PFSK-1 (cell line): Measurements from ENCODE around the gene BACE2.

Experiments used
- FOXP2 ChIP-seq: optimal IDR thresholded peaks from 2 replicates; pipeline ENCODE3; 2011; ENCODE audit warnings: borderline replicate concordance, control low read depth, inconsistent platforms; ENCODE audit not compliant: insufficient read depth; ENCODE audit errors: extremely low read length, extremely low read depth
- POLR2AphosphoS5 ChIP-seq: IDR thresholded peaks from 2 replicates; pipeline ENCODE4 v1.6.1; 2012; ENCODE audit warnings: low read depth, mild to moderate bottlenecking, control low read depth, low read length, moderate library complexity
- SIN3A ChIP-seq: IDR thresholded peaks from 2 replicates; pipeline ENCODE4 v1.6.1; 2012; ENCODE audit warnings: mild to moderate bottlenecking, low read length, moderate library complexity, borderline replicate concordance; ENCODE audit not compliant: insufficient read depth
- TAF1 ChIP-seq: IDR thresholded peaks from 2 replicates; pipeline ENCODE4 v1.6.1; 2012; ENCODE audit warnings: low read length, control low read depth, borderline replicate concordance; ENCODE audit not compliant: insufficient read depth
- TF ChIP-seq, protein P1 (sequence below), 2 experiments: IDR thresholded peaks; 2 replicates each; pipeline versions ENCODE4 v1.6.1 to v1.8.0; 2011 to 2012; ENCODE audit warnings: low read depth in 2 of 2, low read length in 2 of 2, control low read depth in 1 of 2, inconsistent platforms in 1 of 2, mild to moderate bottlenecking in 1 of 2, moderate library complexity in 1 of 2; ENCODE audit not compliant: insufficient read depth in 1 of 2

Gene BACE2

DNA sequence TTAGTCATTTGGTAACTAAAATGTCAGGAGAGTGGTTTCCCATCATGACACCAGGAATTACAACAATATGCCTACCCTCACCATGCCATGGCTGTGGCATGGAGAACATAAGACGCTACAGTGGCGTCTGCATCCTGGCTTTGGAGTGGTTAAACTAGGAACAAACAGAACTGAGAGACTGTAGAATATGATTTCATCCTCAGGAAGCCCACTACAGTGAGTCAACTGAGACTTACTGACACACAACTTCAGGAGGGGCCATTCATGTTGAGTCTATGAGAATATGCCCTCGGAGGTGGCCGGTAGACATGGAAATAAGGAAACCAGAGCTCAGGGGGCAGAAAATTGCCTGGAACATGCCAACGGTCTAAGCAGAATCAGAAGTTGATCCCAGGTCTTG is 5.9 kb upstream of the BACE2 start:
- TF ChIP-seq, protein P1, sequence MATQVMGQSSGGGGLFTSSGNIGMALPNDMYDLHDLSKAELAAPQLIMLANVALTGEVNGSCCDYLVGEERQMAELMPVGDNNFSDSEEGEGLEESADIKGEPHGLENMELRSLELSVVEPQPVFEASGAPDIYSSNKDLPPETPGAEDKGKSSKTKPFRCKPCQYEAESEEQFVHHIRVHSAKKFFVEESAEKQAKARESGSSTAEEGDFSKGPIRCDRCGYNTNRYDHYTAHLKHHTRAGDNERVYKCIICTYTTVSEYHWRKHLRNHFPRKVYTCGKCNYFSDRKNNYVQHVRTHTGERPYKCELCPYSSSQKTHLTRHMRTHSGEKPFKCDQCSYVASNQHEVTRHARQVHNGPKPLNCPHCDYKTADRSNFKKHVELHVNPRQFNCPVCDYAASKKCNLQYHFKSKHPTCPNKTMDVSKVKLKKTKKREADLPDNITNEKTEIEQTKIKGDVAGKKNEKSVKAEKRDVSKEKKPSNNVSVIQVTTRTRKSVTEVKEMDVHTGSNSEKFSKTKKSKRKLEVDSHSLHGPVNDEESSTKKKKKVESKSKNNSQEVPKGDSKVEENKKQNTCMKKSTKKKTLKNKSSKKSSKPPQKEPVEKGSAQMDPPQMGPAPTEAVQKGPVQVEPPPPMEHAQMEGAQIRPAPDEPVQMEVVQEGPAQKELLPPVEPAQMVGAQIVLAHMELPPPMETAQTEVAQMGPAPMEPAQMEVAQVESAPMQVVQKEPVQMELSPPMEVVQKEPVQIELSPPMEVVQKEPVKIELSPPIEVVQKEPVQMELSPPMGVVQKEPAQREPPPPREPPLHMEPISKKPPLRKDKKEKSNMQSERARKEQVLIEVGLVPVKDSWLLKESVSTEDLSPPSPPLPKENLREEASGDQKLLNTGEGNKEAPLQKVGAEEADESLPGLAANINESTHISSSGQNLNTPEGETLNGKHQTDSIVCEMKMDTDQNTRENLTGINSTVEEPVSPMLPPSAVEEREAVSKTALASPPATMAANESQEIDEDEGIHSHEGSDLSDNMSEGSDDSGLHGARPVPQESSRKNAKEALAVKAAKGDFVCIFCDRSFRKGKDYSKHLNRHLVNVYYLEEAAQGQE (IDR thresholded peaks at IDR 0.05; ENCODE audit: insufficient read depth in 1 of 2, low read depth in 2 of 2, low read length in 2 of 2): no peak
- TF ChIP-seq FOXP2: no peak
- TF ChIP-seq TAF1: no peak
- TF ChIP-seq POLR2AphosphoS5: no peak
- TF ChIP-seq SIN3A: no peak

DNA sequence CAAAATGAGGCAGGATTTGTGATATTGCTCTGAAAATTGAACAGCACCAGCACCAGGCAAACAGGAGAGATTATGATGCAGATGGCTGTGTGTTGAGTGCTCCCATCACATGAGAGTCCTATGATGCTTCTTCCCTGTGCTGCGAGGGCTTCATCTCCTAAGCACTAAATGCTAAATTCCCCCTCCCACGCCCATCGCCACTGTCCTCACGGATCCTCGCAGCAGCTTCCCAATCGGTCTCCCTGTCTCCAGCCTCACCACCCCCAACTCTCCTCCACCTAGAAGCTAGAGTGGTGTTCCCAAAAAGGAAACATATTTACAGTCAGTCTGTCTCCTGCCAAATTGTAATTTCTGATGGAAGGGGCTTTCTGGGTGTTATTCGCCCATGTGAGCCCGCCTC is 4.9 kb upstream of the BACE2 start:
- TF ChIP-seq FOXP2: no peak
- TF ChIP-seq SIN3A: no peak
- TF ChIP-seq, protein P1 (IDR thresholded peaks at IDR 0.05; ENCODE audit: insufficient read depth in 1 of 2, low read depth in 2 of 2, low read length in 2 of 2): no peak
- no peak for TF ChIP-seq TAF1
- TF ChIP-seq POLR2AphosphoS5: no peak

DNA sequence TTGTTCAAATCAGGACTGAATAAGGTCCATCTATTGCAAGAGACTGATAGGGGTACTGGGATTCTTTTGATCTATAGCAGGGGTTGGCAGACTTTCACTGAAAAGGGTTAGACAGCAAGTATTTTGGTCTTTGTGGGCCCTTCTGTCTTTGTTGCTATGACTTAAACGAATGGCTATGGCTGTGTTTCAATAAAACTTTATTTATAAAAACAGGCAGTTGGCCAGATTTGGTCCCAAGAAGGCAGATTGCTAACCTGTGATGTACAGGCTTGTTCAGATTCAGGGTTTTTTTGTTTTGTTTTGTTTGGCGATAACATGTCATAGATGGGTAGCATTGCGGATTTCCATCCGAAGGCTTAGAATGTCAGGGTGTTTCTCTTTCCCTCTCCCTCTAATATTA is 3.9 kb upstream of the BACE2 start:
- TF ChIP-seq POLR2AphosphoS5 (no peak), FOXP2 (no peak), TAF1 (no peak), SIN3A (no peak)
- TF ChIP-seq, protein P1 (IDR thresholded peaks at IDR 0.05; ENCODE audit: insufficient read depth in 1 of 2, low read depth in 2 of 2, low read length in 2 of 2): no peak

DNA sequence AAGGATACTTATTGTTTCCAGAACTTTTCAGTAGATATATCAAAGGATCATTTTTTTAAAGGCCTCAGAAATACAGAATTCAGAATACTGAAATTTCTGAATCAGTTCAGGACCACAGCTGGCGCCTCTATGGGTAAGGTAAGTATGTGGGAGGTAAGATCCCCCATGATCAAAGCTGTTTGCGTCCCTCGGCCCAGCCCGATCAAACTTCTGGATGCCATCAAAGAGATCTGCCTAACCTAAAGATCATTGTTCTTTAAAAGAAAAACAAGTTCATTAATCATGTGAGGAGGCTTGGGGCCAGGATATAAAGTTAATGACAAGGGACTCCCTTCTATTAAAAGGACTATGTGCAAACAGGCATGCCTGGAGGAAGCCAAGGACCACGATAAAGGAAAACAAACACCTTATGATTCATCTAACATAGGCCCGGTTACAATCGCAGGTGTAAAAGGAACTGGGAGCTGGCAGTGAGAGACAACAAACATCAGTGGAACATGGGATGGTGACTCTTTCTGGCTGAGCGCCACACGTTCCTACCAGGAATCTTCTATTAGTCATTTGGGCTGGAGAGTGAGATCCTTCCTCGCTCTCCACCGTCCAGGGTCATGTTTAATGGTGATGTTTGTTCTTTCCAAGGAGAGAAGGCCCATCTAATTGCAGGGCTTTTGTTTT is 2.8 kb upstream of the BACE2 start:
- TF ChIP-seq FOXP2 (no peak), POLR2AphosphoS5 (no peak), TAF1 (no peak), SIN3A (no peak)
- TF ChIP-seq, protein P1 (IDR thresholded peaks at IDR 0.05; ENCODE audit: insufficient read depth in 1 of 2, low read depth in 2 of 2, low read length in 2 of 2): no peak

DNA sequence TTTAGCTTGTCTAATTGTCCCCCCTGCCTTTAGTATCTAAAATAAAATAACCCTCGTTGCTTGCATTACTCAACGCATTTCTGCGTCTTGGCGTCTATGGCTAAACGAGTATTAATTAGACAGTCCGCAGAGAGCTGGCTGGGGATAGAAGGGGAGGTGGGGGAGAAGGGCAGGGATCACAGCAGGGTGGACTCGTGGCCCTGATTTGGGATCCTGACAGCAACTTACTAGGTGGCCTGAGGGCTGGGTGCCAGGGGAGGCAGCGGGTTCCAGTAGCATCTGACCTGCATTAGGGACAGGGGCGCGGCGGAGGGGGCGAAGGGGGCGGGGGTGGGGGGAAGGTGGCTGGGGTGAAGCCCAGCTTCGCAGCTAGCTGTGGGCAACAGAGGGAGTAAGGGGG is 1.1 kb upstream of the BACE2 start:
- TF ChIP-seq SIN3A: no peak
- TF ChIP-seq, protein P1 (IDR thresholded peaks at IDR 0.05; ENCODE audit: insufficient read depth in 1 of 2, low read depth in 2 of 2, low read length in 2 of 2): no peak
- no peak for TF ChIP-seq TAF1
- TF ChIP-seq POLR2AphosphoS5: no peak
- TF ChIP-seq FOXP2: no peak
